Adrenal gland (tissue), 12 donors: ENCODE measurements around the gene DEPDC1B. TPM values are rescaled to one million over a fixed set of nuclear protein-coding genes. Genes with fewer than 3 reads are reported as not detected.

Experiments
- DNase-seq, 7 donors: peaks; one replicate each; pipeline ENCODE4 v3.0.0-alpha.2; 2019 to 2020
- H3K27ac ChIP-seq, 5 donors: fragments of 200-600 bp; sonication (generic) in 4 of 5; 1 replicate in 3 of 5; 2 replicates in 2 of 5; pipeline versions ENCODE4 v1.5.1 to v1.8.0; 2016 to 2020; ENCODE audit warnings: mild to moderate bottlenecking in 1 of 5
- H3K27me3 ChIP-seq: fragments of 200-600 bp; 2 replicates; pipeline ENCODE4 v1.8.0; 2021
- H3K36me3 ChIP-seq, 2 donors: fragments of 200-600 bp; replicated peaks in 1 of 2; 1 replicate in 1 of 2; 2 replicates in 1 of 2; pipeline versions ENCODE4 v1.5.1 to v1.8.0; 2018 to 2022
- H3K4me1 ChIP-seq, 2 donors: fragments of 200-600 bp; replicated peaks in 1 of 2; 1 replicate in 1 of 2; 2 replicates in 1 of 2; pipeline versions ENCODE4 v1.5.1 to v1.8.0; 2018 to 2021
- H3K4me3 ChIP-seq, 4 donors: fragments of 200-600 bp; sonication (generic) in 3 of 4; one replicate each; pipeline ENCODE4 v1.5.1; 2016 to 2018
- H3K9me3 ChIP-seq, 3 donors: fragments of 200-600 bp; sonication (generic) in 1 of 3; replicated peaks in 1 of 3; 1 replicate in 2 of 3; 2 replicates in 1 of 3; pipeline versions ENCODE4 v1.5.1 to v1.8.0; 2016 to 2021
- CTCF ChIP-seq, 6 experiments: fragments of 450-650 bp in 4 of 6; fragments of 200-600 bp in 2 of 6; sonication (generic) in 1 of 6; IDR thresholded peaks; 1 replicate in 5 of 6; 2 replicates in 1 of 6; pipeline versions ENCODE4 v1.5.1 to v1.8.0; 2016 to 2021; ENCODE audit warnings: antibody characterized with exemption in 6 of 6, mild to moderate bottlenecking in 2 of 6, moderate library complexity in 1 of 6
- POLR2A ChIP-seq, 2 donors: fragments of 450-650 bp; IDR thresholded peaks; one replicate each; pipeline ENCODE4 v1.6.1; 2017; ENCODE audit warnings: antibody characterized with exemption in 2 of 2, mild to moderate bottlenecking in 2 of 2, moderate library complexity in 1 of 2
- WGBS, 4 donors: extraction: QIAGEN DNeasy Blood & Tissue Kit in 2 of 4; methylation state at CpG; one replicate each; pipeline versions ENCODE4 v1.1.5 to v1.1.7; 2013 to 2017; 5-methylcytosine and 5-hydroxymethylcytosine counted together
- intact Hi-C, 2 donors: fragments of 100-400 bp; cut with DNase I; formaldehyde crosslinking; loops; one replicate each; pipeline versions ENCODE4 v1.14.1 to v1.15.0; 2022 to 2023
- polyA plus RNA-seq, 3 donors: library from polyadenylated mRNA; stranded (reverse); fragments of 200-250 nt in 2 of 3; fragments of 350-450 nt in 1 of 3; fragmentation: Illumina TruSeq in 1 of 3; extraction: RNeasy Lipid Tissue Mini Kit (QIAGEN cat#74804) in 1 of 3; gene quantifications; one replicate each; pipeline ENCODE4 v1.2.3, GENCODE V29; 2013 to 2014
- total RNA-seq, 9 donors: library from RNA; depleted of rRNA in 4 of 9; stranded (reverse); fragments of >200 nt in 4 of 9; fragments of 120-200 nt in 1 of 9; fragmentation: NEBNext Ultra II Directional in 1 of 9; extraction: Animal tissue kit (Norgen Biotek cat#: 25700) in 1 of 9; gene quantifications; one replicate each; pipeline versions ENCODE4 v1.1.0 to v1.2.4, GENCODE V29; 2013 to 2023
- donor health status: healthy with polysubstance abuse.
- donor health status: Bipolar disorder and iron deficiency.
- donor health status: DM: yes; HTN: yes; CAD: no.
- donor health status: DM: no; HTN: no; CAD: no.
- donor health status: DM: no; HTN: no; CAD: no.
- donor health status: DM: yes; HTN: yes; CAD: no.

DEPDC1B gene
- total and polyA plus RNA-seq, 12 donors, result 0.08 to 7.0 (median 0.36) TPM; not detected in 1

- Histone ChIP-seq H3K27ac (no peak overlapping the region), H3K9me3 (no peaks in the 10 kb centered on the region), H3K4me3 (no peak overlapping the region), H3K27me3 (no peaks in the 10 kb centered on the region), H3K36me3 (no peaks in the 10 kb centered on the region), H3K4me1 (no peaks in the 10 kb centered on the region)
- WGBS, 4 donors, result 72 to 80% (median 76%) methylated on average over 3 of the region's 3 CpGs
- TF ChIP-seq POLR2A (IDR thresholded peaks at IDR 0.05) (no peak), CTCF (IDR thresholded peaks at IDR 0.05) (no peak)
- DNase-seq, result no peak
- intact Hi-C loops, result no loop called here
Measured at GRCh38 chr5:60551829-60552228, 148.1 kb downstream of the DEPDC1B start.

DNA sequence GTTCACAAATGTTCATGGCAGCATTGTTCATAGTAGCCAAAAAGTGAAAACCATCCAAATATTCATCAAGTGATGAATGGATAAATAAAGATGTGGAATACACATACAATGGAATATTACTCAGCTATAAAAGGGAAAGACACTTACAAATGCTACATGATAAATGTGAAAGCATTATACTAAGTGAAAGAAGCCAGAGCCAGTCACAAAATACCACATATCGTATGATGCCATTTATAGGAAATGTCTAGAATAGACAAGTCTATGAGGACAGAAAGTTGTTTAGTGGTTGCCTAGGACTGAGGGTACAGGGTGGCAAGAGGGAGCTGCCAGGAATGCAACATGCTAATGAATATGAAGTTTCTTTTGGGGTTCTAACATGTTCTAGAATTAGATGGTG is 148.7 kb downstream of the DEPDC1B start:
- WGBS, 4 donors, result 64 to 88% (median 80%) methylated on average over 1 of the region's 1 CpG
- TF ChIP-seq POLR2A (IDR thresholded peaks at IDR 0.05), result no peak
- no peak for TF ChIP-seq CTCF (IDR thresholded peaks at IDR 0.05)
- DNase-seq, result no peak
- Histone ChIP-seq H3K9me3 (no peaks in the 10 kb centered on the region), H3K27me3 (no peaks in the 10 kb centered on the region), H3K4me3 (no peak overlapping the region), H3K27ac (no peak overlapping the region), H3K4me1 (no peaks in the 10 kb centered on the region), H3K36me3 (no peaks in the 10 kb centered on the region)
- intact Hi-C loops, result no loop called here

DNA sequence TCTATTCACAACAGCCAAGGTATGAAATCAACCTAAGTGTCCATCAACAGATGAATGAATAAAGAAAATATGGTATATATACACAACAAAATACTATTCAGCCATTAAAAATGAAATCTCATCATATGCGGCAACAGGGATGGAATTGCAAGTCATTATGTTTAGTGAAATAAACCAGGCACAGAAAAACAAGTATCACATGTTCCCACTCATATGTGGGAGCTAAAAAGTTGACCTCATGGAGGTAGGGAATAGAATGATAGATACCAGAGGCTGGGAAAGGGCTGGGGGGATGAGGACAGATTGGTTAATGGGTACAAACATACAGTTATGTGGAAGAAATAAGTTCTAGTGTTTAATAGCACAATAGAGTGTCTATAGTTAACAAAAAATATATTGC is 149.7 kb downstream of the DEPDC1B start:
- DNase-seq, result no peak
- Histone ChIP-seq H3K4me3 (no peak overlapping the region), H3K27ac (no peak overlapping the region), H3K4me1 (no peaks in the 10 kb centered on the region), H3K36me3 (no peaks in the 10 kb centered on the region), H3K9me3 (no peaks in the 10 kb centered on the region), H3K27me3 (no peaks in the 10 kb centered on the region)
- WGBS, 4 donors, result 85 to 94% (median 88%) methylated on average over 1 of the region's 1 CpG
- intact Hi-C loops, result no loop called here
- no peak for TF ChIP-seq CTCF (IDR thresholded peaks at IDR 0.05)
- no peak for TF ChIP-seq POLR2A (IDR thresholded peaks at IDR 0.05)

DNA sequence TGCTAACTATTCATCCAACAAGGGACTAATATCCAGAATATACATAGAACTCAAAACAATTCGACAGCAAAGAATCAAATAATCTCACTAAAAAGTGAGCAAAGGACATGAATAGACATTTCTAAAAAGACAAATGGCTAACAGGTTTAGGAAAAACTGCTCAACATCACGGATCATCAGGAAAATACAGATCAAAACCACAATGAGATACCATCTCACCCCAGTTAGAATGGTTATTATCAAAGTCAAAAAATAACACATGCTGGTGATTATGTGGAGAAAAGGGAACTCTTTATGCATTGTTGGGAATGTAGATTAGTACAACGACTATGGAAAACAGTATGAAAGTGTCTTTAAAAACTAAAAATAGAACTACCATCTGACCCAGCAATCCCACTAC is 150.1 kb downstream of the DEPDC1B start:
- H3K9me3 ChIP-seq, result no peaks in the 10 kb centered on the region
- intact Hi-C loops, result no loop called here
- H3K36me3 ChIP-seq, result no peaks in the 10 kb centered on the region
- 51 to 67% (median 58%) methylated on average over 3 of the region's 3 CpGs for WGBS, 4 donors
- no peak overlapping the region for H3K4me3 ChIP-seq
- TF ChIP-seq POLR2A (IDR thresholded peaks at IDR 0.05) (no peak), CTCF (IDR thresholded peaks at IDR 0.05) (no peak)
- H3K4me1 ChIP-seq, result no peaks in the 10 kb centered on the region
- no peak for DNase-seq
- H3K27ac ChIP-seq, result no peak overlapping the region
- H3K27me3 ChIP-seq, result no peaks in the 10 kb centered on the region

Other genes with a start within 250 kb of the DEPDC1B start
- gene ELOVL7, start 144.1 kb upstream of the DEPDC1B start, total RNA-seq, result 1 to 10 TPM; 1.1 to 5.1 (median 4.3) TPM
- 1 to 10 TPM in 2 of 3 donors, under 1 TPM in 1; 0.88 to 3.1 (median 2.2) TPM for gene ELOVL7, start 144.1 kb upstream of the DEPDC1B start, polyA plus RNA-seq
- gene ERCC8, start 244.9 kb upstream of the DEPDC1B start, total RNA-seq, result 10 to 100 TPM in 5 of 9 donors, 1 to 10 TPM in 4; 7.6 to 23.3 (median 10.1) TPM
- 10 to 100 TPM in 1 of 3 donors, 1 to 10 TPM in 2; 3.7 to 11.6 (median 5.3) TPM for gene ERCC8, start 244.9 kb upstream of the DEPDC1B start, polyA plus RNA-seq
- gene NDUFAF2, start 245.0 kb upstream of the DEPDC1B start, total RNA-seq, result 10 to 100 TPM; 12.0 to 52.6 (median 29.1) TPM
- 100 to 1,000 TPM in 1 of 3 donors, 10 to 100 TPM in 2; 40.4 to 127 (median 49.4) TPM for gene NDUFAF2, start 245.0 kb upstream of the DEPDC1B start, polyA plus RNA-seq